ENCODE data around the gene RHBG.

Gene RHBG

GRCh38 chr1:156386134-156386901 is 17.3 kb downstream of the RHBG start:
- no peak overlapping the region for H2BK5ac ChIP-seq (ENCODE audit: low read length)
- H2BK120ac ChIP-seq (ENCODE audit: low read depth, low read length): no peak overlapping the region
- H3K79me2 ChIP-seq (ENCODE audit: control insufficient read depth, insufficient read depth, low read length): no peaks in the 10 kb centered on the region
- peak overlapping the region; percentile 40 for H2AK5ac ChIP-seq (ENCODE audit: low read length)
- no peak overlapping the region for H3K4ac ChIP-seq (ENCODE audit: low read depth, low read length)
- H3K18ac ChIP-seq (ENCODE audit: low read length): no peak overlapping the region
- no peaks in the 10 kb centered on the region for H3K36me3 ChIP-seq (ENCODE audit: control insufficient read depth, insufficient read depth, low read length)
- no peak for DNase-seq
- no peak overlapping the region for H3K23ac ChIP-seq (ENCODE audit: low read length)
- no peak overlapping the region for H3K27ac ChIP-seq (ENCODE audit: low read depth, low read length)
- H4K8ac ChIP-seq (ENCODE audit: low read depth, low read length): no peak overlapping the region
- peak overlapping the region; percentile 1 for H3K56ac ChIP-seq (ENCODE audit: low read length)
- peaks cover 9% of the 10 kb centered on the region for H3K4me1 ChIP-seq (ENCODE audit: control insufficient read depth, low read depth, low read length)
- H3K4me2 ChIP-seq (ENCODE audit: low read length): no peak overlapping the region
- H3K79me1 ChIP-seq (ENCODE audit: low read length): no peaks in the 10 kb centered on the region
- no peak overlapping the region for H2BK15ac ChIP-seq (replicated peaks; ENCODE audit: low read depth)
- no CpG with 5 or more reads among the region's 6 CpGs for WGBS (ENCODE audit: extremely low coverage, insufficient coverage, low lambda C conversion rate)
- no peak overlapping the region for H4K5ac ChIP-seq (ENCODE audit: low read length)
- no peak overlapping the region for H3K4me3 ChIP-seq (ENCODE audit: low read length)
- H3K27me3 ChIP-seq (ENCODE audit: insufficient read depth, low read length, poor library complexity): no peaks in the 10 kb centered on the region
- H3K9ac ChIP-seq (ENCODE audit: low read length): peak overlapping the region; percentile 27

GRCh38 chr1:156386949-156387869 is 18.2 kb downstream of the RHBG start:
- Histone ChIP-seq H3K4me1 (ENCODE audit: control insufficient read depth, low read depth, low read length) (peaks cover 14% of the 10 kb centered on the region), H3K18ac (ENCODE audit: low read length) (no peak overlapping the region), H3K4me2 (ENCODE audit: low read length) (no peak overlapping the region), H3K4me3 (ENCODE audit: low read length) (no peak overlapping the region), H4K8ac (ENCODE audit: low read depth, low read length) (no peak overlapping the region), H3K27me3 (ENCODE audit: insufficient read depth, low read length, poor library complexity) (no peaks in the 10 kb centered on the region), H3K9ac (ENCODE audit: low read length) (no peak overlapping the region), H3K27ac (ENCODE audit: low read depth, low read length) (no peak overlapping the region), H3K4ac (ENCODE audit: low read depth, low read length) (no peak overlapping the region), H2BK120ac (ENCODE audit: low read depth, low read length) (no peak overlapping the region), H3K36me3 (ENCODE audit: control insufficient read depth, insufficient read depth, low read length) (no peaks in the 10 kb centered on the region), H2BK5ac (ENCODE audit: low read length) (no peak overlapping the region), H4K5ac (ENCODE audit: low read length) (no peak overlapping the region), H2AK5ac (ENCODE audit: low read length) (no peak overlapping the region), H3K79me1 (ENCODE audit: low read length) (no peaks in the 10 kb centered on the region), H2BK15ac (replicated peaks; ENCODE audit: low read depth) (no peak overlapping the region), H3K23ac (ENCODE audit: low read length) (peak overlapping the region; percentile 9), H3K56ac (ENCODE audit: low read length) (peak overlapping the region; percentile 84), H3K79me2 (ENCODE audit: control insufficient read depth, insufficient read depth, low read length) (no peaks in the 10 kb centered on the region)
- DNase-seq: no peak
- no CpG with 5 or more reads among the region's 8 CpGs for WGBS (ENCODE audit: extremely low coverage, insufficient coverage, low lambda C conversion rate)

- Histone ChIP-seq H2BK15ac (replicated peaks; ENCODE audit: low read depth) (no peak overlapping the region), H3K27me3 (ENCODE audit: insufficient read depth, low read length, poor library complexity) (no peaks in the 10 kb centered on the region), H3K4me3 (ENCODE audit: low read length) (no peak overlapping the region), H3K23ac (ENCODE audit: low read length) (peak overlapping the region; percentile 90), H3K56ac (ENCODE audit: low read length) (peak overlapping the region; percentile 84), H2BK120ac (ENCODE audit: low read depth, low read length) (no peak overlapping the region), H3K4me1 (ENCODE audit: control insufficient read depth, low read depth, low read length) (peaks cover 19% of the 10 kb centered on the region), H3K9ac (ENCODE audit: low read length) (peak overlapping the region; percentile 65), H3K79me1 (ENCODE audit: low read length) (no peaks in the 10 kb centered on the region), H4K5ac (ENCODE audit: low read length) (no peak overlapping the region), H3K4ac (ENCODE audit: low read depth, low read length) (no peak overlapping the region), H2AK5ac (ENCODE audit: low read length) (no peak overlapping the region), H3K4me2 (ENCODE audit: low read length) (peak overlapping the region; percentile 47), H3K27ac (ENCODE audit: low read depth, low read length) (no peak overlapping the region), H2BK5ac (ENCODE audit: low read length) (no peak overlapping the region), H3K79me2 (ENCODE audit: control insufficient read depth, insufficient read depth, low read length) (no peaks in the 10 kb centered on the region), H3K18ac (ENCODE audit: low read length) (peak overlapping the region; percentile 46), H4K8ac (ENCODE audit: low read depth, low read length) (no peak overlapping the region), H3K36me3 (ENCODE audit: control insufficient read depth, insufficient read depth, low read length) (no peaks in the 10 kb centered on the region)
- peak; percentile 43 for DNase-seq
- WGBS (ENCODE audit: extremely low coverage, insufficient coverage, low lambda C conversion rate): no CpG with 5 or more reads among the region's 15 CpGs
Measured at GRCh38 chr1:156387870-156388173, 18.8 kb downstream of the RHBG start.

- Histone ChIP-seq H3K4me1 (ENCODE audit: control insufficient read depth, low read depth, low read length) (peaks cover 20% of the 10 kb centered on the region), H3K27ac (ENCODE audit: low read depth, low read length) (no peak overlapping the region), H3K4me2 (ENCODE audit: low read length) (peak overlapping the region; percentile 47), H3K23ac (ENCODE audit: low read length) (peak overlapping the region; percentile 72), H4K8ac (ENCODE audit: low read depth, low read length) (no peak overlapping the region), H2BK120ac (ENCODE audit: low read depth, low read length) (no peak overlapping the region), H3K56ac (ENCODE audit: low read length) (peak overlapping the region; percentile 84), H3K4ac (ENCODE audit: low read depth, low read length) (peak overlapping the region; percentile 28), H3K4me3 (ENCODE audit: low read length) (no peak overlapping the region), H2BK5ac (ENCODE audit: low read length) (no peak overlapping the region), H3K79me1 (ENCODE audit: low read length) (no peaks in the 10 kb centered on the region), H3K9ac (ENCODE audit: low read length) (peak overlapping the region; percentile 65), H2BK15ac (replicated peaks; ENCODE audit: low read depth) (no peak overlapping the region), H4K5ac (ENCODE audit: low read length) (no peak overlapping the region), H3K18ac (ENCODE audit: low read length) (peak overlapping the region; percentile 46), H3K79me2 (ENCODE audit: control insufficient read depth, insufficient read depth, low read length) (no peaks in the 10 kb centered on the region), H3K36me3 (ENCODE audit: control insufficient read depth, insufficient read depth, low read length) (no peaks in the 10 kb centered on the region), H2AK5ac (ENCODE audit: low read length) (no peak overlapping the region), H3K27me3 (ENCODE audit: insufficient read depth, low read length, poor library complexity) (no peaks in the 10 kb centered on the region)
- WGBS (ENCODE audit: extremely low coverage, insufficient coverage, low lambda C conversion rate): no CpG with 5 or more reads among the region's 73 CpGs
- DNase-seq: peak; percentile 65
Measured at GRCh38 chr1:156388174-156389137, 19.4 kb downstream of the RHBG start.

- no peaks in the 10 kb centered on the region for H3K27me3 ChIP-seq (ENCODE audit: insufficient read depth, low read length, poor library complexity)
- H2BK5ac ChIP-seq (ENCODE audit: low read length): no peak overlapping the region
- H2BK120ac ChIP-seq (ENCODE audit: low read depth, low read length): no peak overlapping the region
- no peak for DNase-seq
- H3K27ac ChIP-seq (ENCODE audit: low read depth, low read length): no peak overlapping the region
- H3K4ac ChIP-seq (ENCODE audit: low read depth, low read length): no peak overlapping the region
- no peak overlapping the region for H3K9ac ChIP-seq (ENCODE audit: low read length)
- H3K36me3 ChIP-seq (ENCODE audit: control insufficient read depth, insufficient read depth, low read length): no peaks in the 10 kb centered on the region
- no peak overlapping the region for H3K56ac ChIP-seq (ENCODE audit: low read length)
- no peak overlapping the region for H3K4me2 ChIP-seq (ENCODE audit: low read length)
- H3K4me1 ChIP-seq (ENCODE audit: control insufficient read depth, low read depth, low read length): peaks cover 20% of the 10 kb centered on the region
- H4K8ac ChIP-seq (ENCODE audit: low read depth, low read length): no peak overlapping the region
- no peak overlapping the region for H3K4me3 ChIP-seq (ENCODE audit: low read length)
- H2BK15ac ChIP-seq (replicated peaks; ENCODE audit: low read depth): no peak overlapping the region
- no peak overlapping the region for H3K23ac ChIP-seq (ENCODE audit: low read length)
- H3K79me1 ChIP-seq (ENCODE audit: low read length): no peaks in the 10 kb centered on the region
- H3K18ac ChIP-seq (ENCODE audit: low read length): no peak overlapping the region
- no CpG with 5 or more reads among the region's 8 CpGs for WGBS (ENCODE audit: extremely low coverage, insufficient coverage, low lambda C conversion rate)
- no peaks in the 10 kb centered on the region for H3K79me2 ChIP-seq (ENCODE audit: control insufficient read depth, insufficient read depth, low read length)
- H2AK5ac ChIP-seq (ENCODE audit: low read length): no peak overlapping the region
- H4K5ac ChIP-seq (ENCODE audit: low read length): no peak overlapping the region
Measured at GRCh38 chr1:156389311-156389710, 20.3 kb downstream of the RHBG start.
